Stimulated activated CD4-positive, alpha-beta T cell treated with anti-CD3 and anti-CD28 coated beads, Interleukin-12 subunit alpha, Interleukin-12 subunit beta, amount 100 ng/mL, for 4 hours (primary cell): ENCODE results near the gene GPR150.

Experiments
- DNase-seq: peaks from one replicate; pipeline ENCODE4 v3.0.0-alpha.2; 2020

GPR150 gene

GRCh38 chr5:95620030-95620869, at the start of gene GPR150:
GPR150 (plus strand) TSS chr5:95620087; CDS start chr5:95620276, 189 bp downstream.
- peak; percentile 58 for DNase-seq

GRCh38 chr5:95572016-95572415, 47.9 kb upstream of the GPR150 start:
- DNase-seq: no peak

GRCh38 chr5:95581576-95581975, 38.3 kb upstream of the GPR150 start:
- no peak for DNase-seq

- DNase-seq: no peak
Measured at GRCh38 chr5:95583992-95584391, 35.9 kb upstream of the GPR150 start.

GRCh38 chr5:95590880-95591279, 29.0 kb upstream of the GPR150 start:
- DNase-seq: no peak

GRCh38 chr5:95591490-95591901, 28.4 kb upstream of the GPR150 start:
- no peak for DNase-seq

- DNase-seq: no peak
Measured at GRCh38 chr5:95595289-95595931, 24.5 kb upstream of the GPR150 start.

- DNase-seq: no peak
Measured at GRCh38 chr5:95599252-95599651, 20.6 kb upstream of the GPR150 start.

- no peak for DNase-seq
Measured at GRCh38 chr5:95600557-95600956, 19.3 kb upstream of the GPR150 start.

GRCh38 chr5:95605786-95606185, 14.1 kb upstream of the GPR150 start:
- DNase-seq: no peak

- no peak for DNase-seq
Measured at GRCh38 chr5:95606419-95606818, 13.5 kb upstream of the GPR150 start.

- no peak for DNase-seq
Measured at GRCh38 chr5:95609711-95610110, 10.2 kb upstream of the GPR150 start.

GRCh38 chr5:95610546-95610945, 9.3 kb upstream of the GPR150 start:
- DNase-seq: no peak

- DNase-seq: no peak
Measured at GRCh38 chr5:95611396-95611795, 8.5 kb upstream of the GPR150 start.

GRCh38 chr5:95613514-95613913, 6.4 kb upstream of the GPR150 start:
- DNase-seq: no peak

GRCh38 chr5:95615164-95615467, 4.8 kb upstream of the GPR150 start:
- no peak for DNase-seq

GRCh38 chr5:95617057-95617456, 2.8 kb upstream of the GPR150 start:
- no peak for DNase-seq

- DNase-seq: no peak
Measured at GRCh38 chr5:95619096-95619495, 791 bp upstream of the GPR150 start.

GRCh38 chr5:95619514-95620029, 315 bp upstream of the GPR150 start:
- no peak for DNase-seq

GRCh38 chr5:95620870-95621838, 1.3 kb downstream of the GPR150 start:
- peak; percentile 46 for DNase-seq

GRCh38 chr5:95621839-95622629, 2.1 kb downstream of the GPR150 start:
- DNase-seq: no peak

- no peak for DNase-seq
Measured at GRCh38 chr5:95623706-95624105, 3.8 kb downstream of the GPR150 start.
